Neural progenitor cell (in vitro differentiated cells): ENCODE results near the gene CCNB3. TPM values are rescaled to one million over a fixed set of nuclear protein-coding genes. Genes with fewer than 3 reads are reported as not detected.
"Not testable (repeated sequence)": the region's sequence is repeated elsewhere in the genome, so short reads cannot be mapped to it uniquely, and the experiment has no call there.

ENCODE experiments used
- DNase-seq: peaks from one replicate; pipeline ENCODE4 v3.0.0-alpha.2; 2016; ENCODE audit warnings: low spot score
- H2AFZ ChIP-seq: fragments of 200-600 bp; sonication (generic); replicated peaks from 2 replicates; pipeline ENCODE4 v1.6.1; 2016; ENCODE audit warnings: antibody characterized with exemption
- H3F3A ChIP-seq: fragments of 200-600 bp; sonication (generic); 2 replicates; pipeline ENCODE4 v1.6.1; 2016; ENCODE audit warnings: antibody characterized with exemption, low read depth
- H3K27ac ChIP-seq: fragments of 200-600 bp; sonication (generic); 2 replicates; pipeline ENCODE4 v1.5.1; 2016; ENCODE audit warnings: mild to moderate bottlenecking
- H3K27me3 ChIP-seq: fragments of 200-600 bp; sonication (generic); 2 replicates; pipeline ENCODE4 v1.6.1; 2016; ENCODE audit warnings: mild to moderate bottlenecking, moderate library complexity
- H3K36me3 ChIP-seq: fragments of 200-600 bp; sonication (generic); 2 replicates; pipeline ENCODE4 v1.5.1; 2016
- H3K4me1 ChIP-seq: fragments of 200-600 bp; sonication (generic); 2 replicates; pipeline ENCODE4 v1.6.1; 2016; ENCODE audit warnings: mixed run types
- H3K4me2 ChIP-seq: fragments of 200-600 bp; sonication (generic); 2 replicates; pipeline ENCODE4 v1.6.1; 2016
- H3K4me3 ChIP-seq: fragments of 200-600 bp; sonication (generic); 2 replicates; pipeline ENCODE4 v1.5.1; 2016
- H3K79me2 ChIP-seq: fragments of 200-600 bp; sonication (generic); 2 replicates; pipeline ENCODE4 v1.6.1; 2016; ENCODE audit warnings: low read depth
- H3K9ac ChIP-seq: fragments of 200-600 bp; sonication (generic); 2 replicates; pipeline ENCODE4 v1.6.1; 2016
- H3K9me3 ChIP-seq: fragments of 200-600 bp; sonication (generic); 2 replicates; pipeline ENCODE4 v1.5.1; 2016; ENCODE audit warnings: low read depth
- H4K20me1 ChIP-seq: fragments of 200-600 bp; sonication (generic); 2 replicates; pipeline ENCODE4 v1.6.1; 2016; ENCODE audit warnings: low read depth
- H3K27ac Mint-ChIP-seq: 3 replicates; pipeline ENCODE4 v1.8.0; 2021; ENCODE audit warnings: mixed read lengths
- H3K27me3 Mint-ChIP-seq: 2 replicates; pipeline ENCODE4 v1.8.0; 2022; ENCODE audit warnings: low read depth, mild to moderate bottlenecking, inconsistent platforms, moderate library complexity, mixed read lengths; ENCODE audit not compliant: insufficient read depth
- H3K36me3 Mint-ChIP-seq: 3 replicates; pipeline ENCODE4 v1.8.0; 2021; ENCODE audit warnings: mixed read lengths
- H3K4me1 Mint-ChIP-seq: 3 replicates; pipeline ENCODE4 v1.8.0; 2021; ENCODE audit warnings: mixed read lengths
- H3K4me3 Mint-ChIP-seq: 3 replicates; pipeline ENCODE4 v1.8.0; 2021; ENCODE audit warnings: mild to moderate bottlenecking, moderate library complexity, mixed read lengths
- H3K9me3 Mint-ChIP-seq: 3 replicates; pipeline ENCODE4 v1.8.0; 2020; ENCODE audit warnings: mixed read lengths
- EZH2 ChIP-seq: fragments of 200-600 bp; sonication (generic); IDR thresholded peaks from 2 replicates; pipeline ENCODE4 v1.6.1; 2017; ENCODE audit warnings: antibody characterized with exemption, mild to moderate bottlenecking, moderate library complexity
- EZH2phosphoT487 ChIP-seq: fragments of 200-600 bp; sonication (generic); IDR thresholded peaks from 2 replicates; pipeline ENCODE4 v1.6.1; 2017; ENCODE audit warnings: antibody characterized with exemption
- total RNA-seq: library from RNA; depleted of rRNA; stranded (reverse); fragments of >200 nt; gene quantifications from 2 replicates; pipeline ENCODE4 v1.2.3, GENCODE V29; 2015; ENCODE audit warnings: low replicate concordance
- TF ChIP-seq, protein P1 (sequence below): fragments of 200-600 bp; sonication (generic); IDR thresholded peaks from 2 replicates; pipeline ENCODE4 v1.5.1; 2017; ENCODE audit warnings: antibody characterized with exemption, mild to moderate bottlenecking

Gene CCNB3
- total RNA-seq, 1 donor from 2014 or later: 0.09 TPM

DNA sequence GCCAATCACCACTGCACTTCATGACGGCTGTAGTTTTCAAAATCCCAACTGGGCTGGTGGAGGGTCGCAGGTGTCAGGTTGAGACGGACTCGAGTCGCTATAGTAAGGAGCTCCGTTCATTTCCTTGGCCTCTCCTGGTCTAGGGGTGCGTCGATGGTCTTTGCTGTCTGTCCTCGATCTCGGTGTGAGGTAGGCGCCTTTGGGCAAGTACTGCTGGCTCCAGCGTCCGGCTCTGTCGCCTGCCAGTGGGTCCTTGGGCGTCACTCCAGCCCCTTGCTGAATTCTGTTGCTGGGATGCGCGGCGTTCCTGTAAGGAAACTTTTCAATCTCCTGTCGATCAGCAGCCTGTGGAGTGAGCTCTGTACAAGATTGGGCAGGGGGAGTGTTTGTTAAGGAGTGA is 76.7 kb downstream of the CCNB3 start:
- Mint-ChIP-seq H3K27me3 (peaks cover 3% of the 10 kb centered on the region), H3K4me1 (no peaks in the 10 kb centered on the region), H3K4me3 (no peak overlapping the region), H3K27ac (no peak overlapping the region), H3K36me3 (no peaks in the 10 kb centered on the region), H3K9me3 (peaks cover 7% of the 10 kb centered on the region)
- DNase-seq: no peak
- Histone ChIP-seq H3K27ac (no peak overlapping the region), H3F3A (peaks cover 15% of the 10 kb centered on the region), H3K9me3 (no peaks in the 10 kb centered on the region), H3K4me2 (no peak overlapping the region), H3K36me3 (no peaks in the 10 kb centered on the region), H3K9ac (no peak overlapping the region), H3K79me2 (no peaks in the 10 kb centered on the region), H4K20me1 (no peaks in the 10 kb centered on the region), H3K4me3 (no peak overlapping the region), H3K27me3 (no peaks in the 10 kb centered on the region), H3K4me1 (no peaks in the 10 kb centered on the region), H2AFZ (no peak overlapping the region)
- TF ChIP-seq EZH2phosphoT487 (no peak), EZH2 (no peak)
- TF ChIP-seq, protein P1, sequence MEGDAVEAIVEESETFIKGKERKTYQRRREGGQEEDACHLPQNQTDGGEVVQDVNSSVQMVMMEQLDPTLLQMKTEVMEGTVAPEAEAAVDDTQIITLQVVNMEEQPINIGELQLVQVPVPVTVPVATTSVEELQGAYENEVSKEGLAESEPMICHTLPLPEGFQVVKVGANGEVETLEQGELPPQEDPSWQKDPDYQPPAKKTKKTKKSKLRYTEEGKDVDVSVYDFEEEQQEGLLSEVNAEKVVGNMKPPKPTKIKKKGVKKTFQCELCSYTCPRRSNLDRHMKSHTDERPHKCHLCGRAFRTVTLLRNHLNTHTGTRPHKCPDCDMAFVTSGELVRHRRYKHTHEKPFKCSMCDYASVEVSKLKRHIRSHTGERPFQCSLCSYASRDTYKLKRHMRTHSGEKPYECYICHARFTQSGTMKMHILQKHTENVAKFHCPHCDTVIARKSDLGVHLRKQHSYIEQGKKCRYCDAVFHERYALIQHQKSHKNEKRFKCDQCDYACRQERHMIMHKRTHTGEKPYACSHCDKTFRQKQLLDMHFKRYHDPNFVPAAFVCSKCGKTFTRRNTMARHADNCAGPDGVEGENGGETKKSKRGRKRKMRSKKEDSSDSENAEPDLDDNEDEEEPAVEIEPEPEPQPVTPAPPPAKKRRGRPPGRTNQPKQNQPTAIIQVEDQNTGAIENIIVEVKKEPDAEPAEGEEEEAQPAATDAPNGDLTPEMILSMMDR: no peak

- Histone ChIP-seq H3K4me2 (no peak overlapping the region), H3F3A (no peaks in the 10 kb centered on the region), H4K20me1 (no peaks in the 10 kb centered on the region), H3K36me3 (no peaks in the 10 kb centered on the region), H2AFZ (no peak overlapping the region), H3K27ac (no peak overlapping the region), H3K4me3 (no peak overlapping the region), H3K9me3 (peaks cover 5% of the 10 kb centered on the region), H3K27me3 (no peaks in the 10 kb centered on the region), H3K9ac (no peak overlapping the region), H3K79me2 (no peaks in the 10 kb centered on the region), H3K4me1 (no peaks in the 10 kb centered on the region)
- Mint-ChIP-seq H3K4me3 (no peak overlapping the region), H3K4me1 (no peaks in the 10 kb centered on the region), H3K36me3 (no peaks in the 10 kb centered on the region), H3K27ac (no peak overlapping the region), H3K9me3 (peaks cover 2% of the 10 kb centered on the region), H3K27me3 (peaks cover 5% of the 10 kb centered on the region)
- DNase-seq: no peak
- TF ChIP-seq, protein P1: no peak
- no peak for TF ChIP-seq EZH2phosphoT487
- TF ChIP-seq EZH2: no peak
These were observed 122.7 kb downstream of the CCNB3 start for GRCh38 chrX:50327235-50327634.

GRCh38 chrX:50332668-50333067 is 128.1 kb downstream of the CCNB3 start:
- not testable (repeated sequence) for H3K27me3 Mint-ChIP-seq

More at GRCh38 chrX:50332668-50333067, 128.1 kb downstream of the CCNB3 start:
- H3K4me1 ChIP-seq, H3K79me2 ChIP-seq, H3K9me3 Mint-ChIP-seq, H3K27me3 ChIP-seq, DNase-seq, H3K27ac ChIP-seq, H3K9me3 ChIP-seq, H3K36me3 Mint-ChIP-seq, H3F3A ChIP-seq, H3K4me3 ChIP-seq, H4K20me1 ChIP-seq, H3K9ac ChIP-seq, H3K36me3 ChIP-seq, H3K27ac Mint-ChIP-seq, H3K4me2 ChIP-seq, H2AFZ ChIP-seq, H3K4me1 Mint-ChIP-seq, H3K4me3 Mint-ChIP-seq: not testable (repeated sequence)
- TF ChIP-seq, protein P1: peak; percentile 44
